GM12878 (cell line): ENCODE measurements around the gene HSPBP1. TPM values are rescaled to one million over a fixed set of nuclear protein-coding genes. Genes with fewer than 3 reads are reported as not detected.

ENCODE experiments used
- ATAC-seq: fragments of 200-7000 bp; cut with Tn5 transposase; 3 replicates; pipeline ENCODE4 v1.9.1; 2020; ENCODE audit warnings: mild to moderate bottlenecking, moderate library complexity
- BruUV-seq: library from RNA; stranded (reverse); fragments of 400-500 nt; replicated peaks from 2 replicates; lab custom pipeline; 2021; lab: Mats Ljungman, UMichigan
- CTCF ChIA-PET: fragments of 300-600 bp; sonication (Branson Sonifier 250); formaldehyde crosslinking; extraction: SDS; loops from one replicate; lab custom pipeline; 2021; ENCODE audit warnings: inconsistent platforms; lab: Yijun Ruan, JAX
- POLR2A ChIA-PET: fragments of 350-600 bp; formaldehyde crosslinking; extraction: SDS; loops from one replicate; lab custom pipeline; 2021; ENCODE audit warnings: inconsistent platforms; lab: Charles Lee
- RAD21 ChIA-PET: fragments of 300-600 bp; sonication (Branson Sonifier 250); formaldehyde crosslinking; loops from one replicate; lab custom pipeline; 2023; ENCODE audit warnings: antibody characterized with exemption; ENCODE audit not compliant: unreplicated experiment; lab: Charles Lee
- SMC1A ChIA-PET: fragments of 300-600 bp; sonication (Branson Sonifier 250); formaldehyde crosslinking; loops from one replicate; lab custom pipeline; 2023; ENCODE audit not compliant: unreplicated experiment, uncharacterized antibody; lab: Charles Lee
- DNase-seq: peaks from one replicate; pipeline ENCODE4 v3.0.0-alpha.2; 2011; ENCODE audit warnings: low read depth, low spot score
- FAIRE-seq: peaks from 3 replicates; lab custom pipeline; 2011; peaks lifted over from hg19 to GRCh38; lab: Jason Lieb, UNC
- H2AFZ ChIP-seq: 2 replicates; pipeline ENCODE4 v1.6.0; 2011; ENCODE audit warnings: low read depth, low read length, control low read depth; ENCODE audit not compliant: control insufficient read depth
- H3K27ac ChIP-seq: 2 replicates; pipeline ENCODE4 v1.5.1; 2011; ENCODE audit warnings: control low read depth; ENCODE audit not compliant: control insufficient read depth, insufficient read depth
- H3K27me3 ChIP-seq, 2 experiments: replicated peaks in 1 of 2; 2 replicates each; pipeline versions ENCODE4 v1.6.0 to v1.6.1; 2011; ENCODE audit warnings: low read length in 1 of 2; ENCODE audit not compliant: control insufficient read depth in 2 of 2, insufficient read depth in 2 of 2
- H3K36me3 ChIP-seq, 2 experiments: 2 replicates each; pipeline ENCODE4 v1.5.1; 2011; ENCODE audit warnings: low read length in 1 of 2; ENCODE audit not compliant: control insufficient read depth in 2 of 2, insufficient read depth in 2 of 2
- H3K4me1 ChIP-seq: 2 replicates; pipeline ENCODE4 v1.6.1; 2011; ENCODE audit warnings: mild to moderate bottlenecking, low read length, moderate library complexity, mixed read lengths; ENCODE audit not compliant: control insufficient read depth, insufficient read depth
- H3K4me2 ChIP-seq: 2 replicates; pipeline ENCODE4 v1.6.0; 2011; ENCODE audit warnings: control low read depth; ENCODE audit not compliant: control insufficient read depth, insufficient read depth
- H3K4me3 ChIP-seq: fragments of 200-600 bp; sonication (generic); 2 replicates; pipeline ENCODE4 v1.5.1; 2016
- H3K79me2 ChIP-seq: 2 replicates; pipeline ENCODE4 v1.6.0; 2011; ENCODE audit warnings: low read length; ENCODE audit not compliant: control insufficient read depth, insufficient read depth
- H3K9ac ChIP-seq: 2 replicates; pipeline ENCODE4 v1.8.0; 2011; ENCODE audit warnings: low read length, control low read depth, mixed read lengths; ENCODE audit not compliant: control insufficient read depth, insufficient read depth
- H3K9me3 ChIP-seq: replicated peaks from 3 replicates; pipeline ENCODE4 v1.5.1; 2011; ENCODE audit warnings: mild to moderate bottlenecking, low read length; ENCODE audit not compliant: control insufficient read depth, insufficient read depth
- H4K20me1 ChIP-seq: 2 replicates; pipeline ENCODE4 v1.6.0; 2011; ENCODE audit not compliant: control insufficient read depth, insufficient read depth
- GABPA ChIP-seq: IDR thresholded peaks from 2 replicates; pipeline ENCODE4 v1.6.1; 2014; ENCODE audit warnings: antibody characterized with exemption, low read depth, mild to moderate bottlenecking, inconsistent platforms
- HDAC2 ChIP-seq: fragments of 200-600 bp; sonication (generic); IDR thresholded peaks from 2 replicates; pipeline ENCODE4 v1.6.1; 2017
- JUND ChIP-seq: IDR thresholded peaks from 2 replicates; pipeline ENCODE4 v1.6.1; 2012; ENCODE audit warnings: low read depth, mild to moderate bottlenecking, low read length, improper control_type of control experiment, moderate library complexity
- KDM1A ChIP-seq: fragments of 200-600 bp; sonication (generic); IDR thresholded peaks from 2 replicates; pipeline ENCODE4 v1.6.1; 2016; ENCODE audit warnings: borderline replicate concordance
- MYC ChIP-seq: IDR thresholded peaks from 2 replicates; pipeline ENCODE4 v1.6.1; 2011; ENCODE audit warnings: mild to moderate bottlenecking, low read length, moderate library complexity, inconsistent platforms; ENCODE audit not compliant: insufficient read depth, insufficient replicate concordance, insufficient read length, severe bottlenecking
- NFIC ChIP-seq: IDR thresholded peaks from 2 replicates; pipeline ENCODE4 v1.6.1; 2012; ENCODE audit warnings: low read depth, mild to moderate bottlenecking, inconsistent platforms, low read length, moderate library complexity
- POLR2AphosphoS5 ChIP-seq: IDR thresholded peaks from 2 replicates; pipeline ENCODE4 v1.6.1; 2011; ENCODE audit warnings: mild to moderate bottlenecking, low read length, inconsistent platforms
- TCF3 ChIP-seq: IDR thresholded peaks from 2 replicates; pipeline ENCODE4 v1.6.1; 2012; ENCODE audit warnings: low read depth, mild to moderate bottlenecking, low read length, borderline replicate concordance; ENCODE audit not compliant: insufficient read depth
- TCF7 ChIP-seq: IDR thresholded peaks from 2 replicates; pipeline ENCODE4 v1.6.1; 2014; ENCODE audit warnings: antibody characterized with exemption, borderline replicate concordance
- WRNIP1 ChIP-seq: IDR thresholded peaks from 2 replicates; pipeline ENCODE4 v1.6.1; 2011; ENCODE audit warnings: low read depth, low read length, improper control_type of control experiment, borderline replicate concordance
- YY1 ChIP-seq: IDR thresholded peaks from 2 replicates; pipeline ENCODE4 v1.6.1; 2011; ENCODE audit warnings: low read depth, mild to moderate bottlenecking, low read length
- ZNF24 ChIP-seq: fragments of 450-650 bp; IDR thresholded peaks from 2 replicates; pipeline ENCODE4 v1.6.1; 2017; ENCODE audit warnings: antibody characterized with exemption, mild to moderate bottlenecking
- WGBS: methylation state at CpG from one replicate; pipeline ENCODE4 v1.1.6; 2016; ENCODE audit warnings: low lambda C conversion rate; ENCODE audit not compliant: insufficient replicate concordance, insufficient coverage; ENCODE audit errors: missing lambda C conversion rate; 5-methylcytosine and 5-hydroxymethylcytosine counted together
- in situ Hi-C: fragments of 300-500 bp; cut with MboI; formaldehyde crosslinking; loops from 9 replicates; pipeline ENCODE4 v1.14.3; 2018; ENCODE audit warnings: mixed read lengths
- intact Hi-C: fragments of 100-400 bp; cut with micrococcal nuclease; formaldehyde crosslinking; loops from one replicate; pipeline ENCODE4 v1.14.2; 2022; ENCODE audit not compliant: unreplicated experiment
- polyA plus RNA-seq, 11 experiments: library from polyadenylated mRNA; depleted of rRNA in 4 of 11; unstranded in 6 of 11; stranded (reverse) in 5 of 11; fragments of >200 nt; fragmentation: Nextera tagmentation in 4 of 11; fragmentation: Illumina TruSeq in 1 of 11; extraction: Ambion mirVana in 4 of 11; extraction: Trizol in 1 of 11; gene quantifications; 1 replicate in 1 of 11; 2 replicates in 10 of 11; pipeline versions ENCODE4 v1.2.1 to v1.2.3, GENCODE V29; 2011 to 2016; ENCODE audit warnings: inconsistent platforms in 2 of 11, missing spikeins in 2 of 11, low read depth in 1 of 11
- total RNA-seq, 4 experiments: library from RNA; depleted of rRNA in 3 of 4; stranded (reverse); fragments of >200 nt in 3 of 4; fragmentation: Illumina TruSeq in 1 of 4; extraction: Trizol in 1 of 4; gene quantifications; 2 replicates each; pipeline versions ENCODE4 v1.2.1 to v1.2.3, GENCODE V29; 2013 to 2021
- TF ChIP-seq, protein P1 (sequence below): fragments of 450-650 bp; formaldehyde crosslinking; IDR thresholded peaks from 2 replicates; pipeline ENCODE4 v1.4.0; 2020; ENCODE audit warnings: mild to moderate bottlenecking, moderate library complexity
- TF ChIP-seq, protein P2 (sequence below): fragments of 450-650 bp; IDR thresholded peaks from 2 replicates; pipeline ENCODE4 v1.6.1; 2017; ENCODE audit warnings: borderline replicate concordance

Gene HSPBP1
- total and polyA plus RNA-seq, 10 of the 15 experiments (the other 5 are each of a cell fraction or from before 2014, with no cell fraction given) = 0.18 to 83.3 (median 23.0) TPM

DNA sequence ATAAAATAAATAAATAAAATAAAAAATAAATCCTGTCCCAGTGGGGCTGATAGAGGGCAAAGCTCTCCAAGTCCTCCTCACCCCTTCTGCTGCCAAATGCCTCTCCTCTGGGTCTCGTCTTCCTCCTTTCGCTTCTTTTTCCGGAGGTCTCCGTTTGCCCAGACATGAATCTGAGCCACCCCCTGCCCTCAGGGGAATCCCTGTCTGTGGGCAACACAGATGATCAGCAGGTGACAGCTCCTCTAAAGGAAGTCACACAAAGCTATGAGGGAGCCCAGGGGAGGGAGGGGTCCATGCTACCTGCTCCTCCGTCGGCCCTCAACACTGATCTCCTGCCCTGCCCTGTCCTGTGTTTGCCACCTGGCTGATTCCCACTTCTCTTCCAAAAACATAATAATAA is 44.8 kb upstream of the HSPBP1 start:
- Histone ChIP-seq H3K27me3 (no peaks in the 10 kb centered on the region), H3K36me3 (no peaks in the 10 kb centered on the region), H4K20me1 (no peaks in the 10 kb centered on the region), H3K9me3 (no peaks in the 10 kb centered on the region), H2AFZ (peak overlapping the region; percentile 3; the same call in 1 of the 2 replicates), H3K27ac (no peak overlapping the region), H3K4me1 (no peaks in the 10 kb centered on the region), H3K4me2 (no peak overlapping the region), H3K9ac (no peak overlapping the region), H3K79me2 (no peaks in the 10 kb centered on the region), H3K4me3 (no peak overlapping the region)
- ATAC-seq (no peak), DNase-seq (no peak), FAIRE-seq (no peak)
- SMC1A ChIA-PET = no interaction called here
- 83% methylated on average over 6 of the region's 6 CpGs for WGBS
- RAD21 ChIA-PET = interaction anchor here (1.0 kb wide), 1 partner anchor 15 kb away, joined by 3 read pairs; the partner anchor contains the start of gene KMT5C
- intact Hi-C loops = no loop called here
- no TSS peak for BruUV-seq
- POLR2A ChIA-PET = interaction anchor here (2.2 kb wide), 1 partner anchor 14 kb away, joined by 7 read pairs; the partner anchor contains the start of gene KMT5C
- CTCF ChIA-PET = interaction anchor here (1.4 to 1.5 kb wide), 2 partner anchors 22 to 65 kb away, joined by 3 read pairs; no protein-coding TSS in a partner anchor
- TF ChIP-seq ZNF24 = no peak
- TF ChIP-seq YY1 = no peak
- TF ChIP-seq MYC = no peak
- TF ChIP-seq GABPA = no peak
- no peak for TF ChIP-seq TCF7
- TF ChIP-seq NFIC = no peak
- no peak for TF ChIP-seq HDAC2
- TF ChIP-seq WRNIP1 = no peak
- no peak for TF ChIP-seq TCF3
- TF ChIP-seq, protein P1, sequence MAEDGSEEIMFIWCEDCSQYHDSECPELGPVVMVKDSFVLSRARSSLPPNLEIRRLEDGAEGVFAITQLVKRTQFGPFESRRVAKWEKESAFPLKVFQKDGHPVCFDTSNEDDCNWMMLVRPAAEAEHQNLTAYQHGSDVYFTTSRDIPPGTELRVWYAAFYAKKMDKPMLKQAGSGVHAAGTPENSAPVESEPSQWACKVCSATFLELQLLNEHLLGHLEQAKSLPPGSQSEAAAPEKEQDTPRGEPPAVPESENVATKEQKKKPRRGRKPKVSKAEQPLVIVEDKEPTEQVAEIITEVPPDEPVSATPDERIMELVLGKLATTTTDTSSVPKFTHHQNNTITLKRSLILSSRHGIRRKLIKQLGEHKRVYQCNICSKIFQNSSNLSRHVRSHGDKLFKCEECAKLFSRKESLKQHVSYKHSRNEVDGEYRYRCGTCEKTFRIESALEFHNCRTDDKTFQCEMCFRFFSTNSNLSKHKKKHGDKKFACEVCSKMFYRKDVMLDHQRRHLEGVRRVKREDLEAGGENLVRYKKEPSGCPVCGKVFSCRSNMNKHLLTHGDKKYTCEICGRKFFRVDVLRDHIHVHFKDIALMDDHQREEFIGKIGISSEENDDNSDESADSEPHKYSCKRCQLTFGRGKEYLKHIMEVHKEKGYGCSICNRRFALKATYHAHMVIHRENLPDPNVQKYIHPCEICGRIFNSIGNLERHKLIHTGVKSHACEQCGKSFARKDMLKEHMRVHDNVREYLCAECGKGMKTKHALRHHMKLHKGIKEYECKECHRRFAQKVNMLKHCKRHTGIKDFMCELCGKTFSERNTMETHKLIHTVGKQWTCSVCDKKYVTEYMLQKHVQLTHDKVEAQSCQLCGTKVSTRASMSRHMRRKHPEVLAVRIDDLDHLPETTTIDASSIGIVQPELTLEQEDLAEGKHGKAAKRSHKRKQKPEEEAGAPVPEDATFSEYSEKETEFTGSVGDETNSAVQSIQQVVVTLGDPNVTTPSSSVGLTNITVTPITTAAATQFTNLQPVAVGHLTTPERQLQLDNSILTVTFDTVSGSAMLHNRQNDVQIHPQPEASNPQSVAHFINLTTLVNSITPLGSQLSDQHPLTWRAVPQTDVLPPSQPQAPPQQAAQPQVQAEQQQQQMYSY (CRISPR knock-in tag) = no peak
- TF ChIP-seq, protein P2, sequence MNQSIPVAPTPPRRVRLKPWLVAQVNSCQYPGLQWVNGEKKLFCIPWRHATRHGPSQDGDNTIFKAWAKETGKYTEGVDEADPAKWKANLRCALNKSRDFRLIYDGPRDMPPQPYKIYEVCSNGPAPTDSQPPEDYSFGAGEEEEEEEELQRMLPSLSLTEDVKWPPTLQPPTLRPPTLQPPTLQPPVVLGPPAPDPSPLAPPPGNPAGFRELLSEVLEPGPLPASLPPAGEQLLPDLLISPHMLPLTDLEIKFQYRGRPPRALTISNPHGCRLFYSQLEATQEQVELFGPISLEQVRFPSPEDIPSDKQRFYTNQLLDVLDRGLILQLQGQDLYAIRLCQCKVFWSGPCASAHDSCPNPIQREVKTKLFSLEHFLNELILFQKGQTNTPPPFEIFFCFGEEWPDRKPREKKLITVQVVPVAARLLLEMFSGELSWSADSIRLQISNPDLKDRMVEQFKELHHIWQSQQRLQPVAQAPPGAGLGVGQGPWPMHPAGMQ = no peak
- TF ChIP-seq KDM1A = no peak
- no peak for TF ChIP-seq JUND
- TF ChIP-seq POLR2AphosphoS5 = no peak
- in situ Hi-C loops = no loop called here
